HG03575 (cell line): ENCODE results near the gene TDRD12.

Source experiments
- ATAC-seq: cut with Tn5 transposase; IDR thresholded peaks from one replicate; pipeline ENCODE4 v1.9.1; 2021; ENCODE audit not compliant: unreplicated experiment, insufficient number of reproducible peaks, low FRiP score; ENCODE audit errors: extremely low read depth

TDRD12 gene

GRCh38 chr19:32870981-32871451 is 151.4 kb downstream of the TDRD12 start:
- ATAC-seq = no peak

- ATAC-seq = no peak
These were observed 152.8 kb downstream of the TDRD12 start for GRCh38 chr19:32872391-32872790.

- no peak for ATAC-seq
These were observed 153.8 kb downstream of the TDRD12 start for GRCh38 chr19:32873247-32873959.

GRCh38 chr19:32874605-32875004 is 155.0 kb downstream of the TDRD12 start:
- no peak for ATAC-seq

GRCh38 chr19:32875428-32875827 is 155.9 kb downstream of the TDRD12 start:
- no peak for ATAC-seq

GRCh38 chr19:32876236-32876918 is 156.8 kb downstream of the TDRD12 start:
- no peak for ATAC-seq

GRCh38 chr19:32876919-32877285 is 157.3 kb downstream of the TDRD12 start:
- ATAC-seq = no peak
